SK-N-SH treated with all-trans-retinoic acid at 6 μM for 48 hours (cell line): ENCODE data around the gene USH1G.

Experiments
- ATAC-seq: fragments of 200-7000 bp; cut with Tn5 transposase; 3 replicates; pipeline ENCODE4 v1.9.1; 2020; ENCODE audit warnings: mild to moderate bottlenecking, moderate library complexity
- ARNTL ChIP-seq: fragments of 450-650 bp; formaldehyde crosslinking; IDR thresholded peaks from 2 replicates; pipeline ENCODE4 v1.5.0; 2020; ENCODE audit warnings: low read depth, mild to moderate bottlenecking, moderate library complexity, borderline replicate concordance
- BACH2 ChIP-seq: fragments of 250-450 bp; sonication (Bioruptor Pico); IDR thresholded peaks from 2 replicates; pipeline ENCODE4 v1.9.0; 2021; ENCODE audit warnings: mild to moderate bottlenecking, borderline replicate concordance
- ESRRG ChIP-seq: fragments of 250-450 bp; sonication (Bioruptor Pico); IDR thresholded peaks from 2 replicates; pipeline ENCODE4 v1.6.1; 2021; ENCODE audit warnings: mild to moderate bottlenecking
- GLIS3 ChIP-seq: fragments of 250-450 bp; sonication (Bioruptor Pico); IDR thresholded peaks from 2 replicates; pipeline ENCODE4 v1.5.0; 2020; ENCODE audit warnings: mild to moderate bottlenecking, moderate library complexity
- ISL1 ChIP-seq: fragments of 250-450 bp; sonication (Bioruptor Pico); IDR thresholded peaks from 2 replicates; pipeline ENCODE4 v2.1.2; 2022; ENCODE audit warnings: mild to moderate bottlenecking, moderate library complexity
- OSR1 ChIP-seq: fragments of 250-450 bp; sonication (Bioruptor Pico); IDR thresholded peaks from 2 replicates; pipeline ENCODE4 v1.8.0; 2022; ENCODE audit warnings: moderate library complexity, mild to moderate bottlenecking, inconsistent platforms
- PPARA ChIP-seq: fragments of 250-450 bp; sonication (Bioruptor Pico); IDR thresholded peaks from 2 replicates; pipeline ENCODE4 v1.5.0; 2020; ENCODE audit warnings: mild to moderate bottlenecking, borderline replicate concordance
- RARB ChIP-seq: fragments of 250-450 bp; sonication (Bioruptor Pico); IDR thresholded peaks from 2 replicates; pipeline ENCODE4 v1.8.0; 2021; ENCODE audit warnings: mild to moderate bottlenecking, moderate library complexity
- SNAI2 ChIP-seq: fragments of 250-450 bp; sonication (Bioruptor Pico); IDR thresholded peaks from 2 replicates; pipeline ENCODE4 v1.5.0; 2020; ENCODE audit warnings: mild to moderate bottlenecking, moderate library complexity
- TCF4 ChIP-seq: fragments of 250-450 bp; sonication (Bioruptor Pico); IDR thresholded peaks from 2 replicates; pipeline ENCODE4 v1.8.0; 2021; ENCODE audit warnings: mild to moderate bottlenecking, moderate library complexity, borderline replicate concordance
- TOX ChIP-seq: fragments of 250-450 bp; sonication (Bioruptor Pico); IDR thresholded peaks from 2 replicates; pipeline ENCODE4 v1.8.0; 2021; ENCODE audit warnings: mild to moderate bottlenecking, moderate library complexity, borderline replicate concordance
- ZC3H10 ChIP-seq: fragments of 250-450 bp; sonication (Bioruptor Pico); IDR thresholded peaks from 2 replicates; pipeline ENCODE4 v1.5.1; 2021; ENCODE audit warnings: mild to moderate bottlenecking, moderate library complexity
- ZFP3 ChIP-seq: fragments of 250-450 bp; sonication (Bioruptor Pico); IDR thresholded peaks from 2 replicates; pipeline ENCODE4 v1.5.0; 2020; ENCODE audit warnings: mild to moderate bottlenecking, moderate library complexity
- ZFP30 ChIP-seq: fragments of 450-650 bp; formaldehyde crosslinking; IDR thresholded peaks from 2 replicates; pipeline ENCODE4 v1.5.0; 2022; ENCODE audit warnings: mild to moderate bottlenecking, moderate library complexity
- ZNF70 ChIP-seq: fragments of 450-650 bp; formaldehyde crosslinking; IDR thresholded peaks from 2 replicates; pipeline ENCODE4 v1.5.0; 2020; ENCODE audit warnings: mild to moderate bottlenecking, moderate library complexity
- ZNF8 ChIP-seq: fragments of 450-650 bp; formaldehyde crosslinking; IDR thresholded peaks from 2 replicates; pipeline ENCODE4 v1.5.0; 2020; ENCODE audit warnings: mild to moderate bottlenecking, moderate library complexity
- TF ChIP-seq, protein P1 (sequence below): fragments of 250-450 bp; sonication (Bioruptor Pico); IDR thresholded peaks from 2 replicates; pipeline ENCODE4 v1.5.1; 2021; ENCODE audit warnings: mild to moderate bottlenecking, moderate library complexity
- TF ChIP-seq, protein P2 (sequence below): fragments of 250-450 bp; sonication (Bioruptor Pico); IDR thresholded peaks from 2 replicates; pipeline ENCODE4 v1.8.0; 2020; ENCODE audit warnings: mild to moderate bottlenecking, moderate library complexity, borderline replicate concordance
- TF ChIP-seq, protein P3 (sequence below): fragments of 250-450 bp; sonication (Bioruptor Pico); IDR thresholded peaks from 2 replicates; pipeline ENCODE4 v1.5.1; 2020; ENCODE audit warnings: low read depth, mild to moderate bottlenecking, moderate library complexity
- TF ChIP-seq, protein P4 (sequence below): fragments of 250-450 bp; sonication (Bioruptor Pico); IDR thresholded peaks from 2 replicates; pipeline ENCODE4 v1.5.0; 2020; ENCODE audit warnings: mild to moderate bottlenecking, moderate library complexity
- TF ChIP-seq, protein P5 (sequence below): fragments of 250-450 bp; sonication (Bioruptor Pico); IDR thresholded peaks from 2 replicates; pipeline ENCODE4 v1.8.0; 2021; ENCODE audit warnings: low read depth, mild to moderate bottlenecking, moderate library complexity, borderline replicate concordance

Gene USH1G

DNA sequence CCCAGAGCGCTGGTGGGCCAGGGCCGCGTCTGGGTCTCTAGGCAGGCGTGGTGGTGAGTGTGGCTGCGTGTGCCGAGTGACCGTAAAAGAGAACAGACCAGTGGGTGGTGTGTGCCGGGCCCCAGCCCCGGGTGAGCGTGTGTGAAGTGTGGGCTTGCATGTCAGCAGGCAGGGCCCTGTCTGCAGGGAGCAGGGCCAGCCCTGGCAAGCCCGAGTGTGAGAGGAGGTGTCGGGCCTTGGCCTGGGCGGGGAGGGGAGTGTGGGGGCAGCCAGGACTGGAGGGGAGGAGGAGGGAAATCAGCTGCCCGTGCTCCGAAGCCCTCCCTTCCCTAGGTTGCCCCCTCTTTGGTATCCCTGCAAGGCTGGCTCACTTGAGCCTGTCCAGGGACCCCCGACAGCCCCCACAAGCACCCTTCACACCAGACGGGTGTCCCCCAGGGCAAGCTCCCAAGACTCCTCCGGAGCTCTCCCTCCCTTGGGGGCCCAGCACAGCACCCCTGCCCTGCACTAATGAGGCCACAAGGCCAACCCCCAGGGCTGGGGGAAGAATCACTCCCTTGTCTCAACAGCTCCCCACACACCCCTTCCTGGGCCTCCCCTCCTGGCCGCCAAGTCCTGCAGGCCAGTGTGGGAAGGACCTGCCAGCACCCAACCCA is 1.9 kb downstream of the USH1G start:
- ATAC-seq, result no peak
- no peak for TF ChIP-seq ZNF70 (CRISPR knock-in tag)
- TF ChIP-seq, protein P1, sequence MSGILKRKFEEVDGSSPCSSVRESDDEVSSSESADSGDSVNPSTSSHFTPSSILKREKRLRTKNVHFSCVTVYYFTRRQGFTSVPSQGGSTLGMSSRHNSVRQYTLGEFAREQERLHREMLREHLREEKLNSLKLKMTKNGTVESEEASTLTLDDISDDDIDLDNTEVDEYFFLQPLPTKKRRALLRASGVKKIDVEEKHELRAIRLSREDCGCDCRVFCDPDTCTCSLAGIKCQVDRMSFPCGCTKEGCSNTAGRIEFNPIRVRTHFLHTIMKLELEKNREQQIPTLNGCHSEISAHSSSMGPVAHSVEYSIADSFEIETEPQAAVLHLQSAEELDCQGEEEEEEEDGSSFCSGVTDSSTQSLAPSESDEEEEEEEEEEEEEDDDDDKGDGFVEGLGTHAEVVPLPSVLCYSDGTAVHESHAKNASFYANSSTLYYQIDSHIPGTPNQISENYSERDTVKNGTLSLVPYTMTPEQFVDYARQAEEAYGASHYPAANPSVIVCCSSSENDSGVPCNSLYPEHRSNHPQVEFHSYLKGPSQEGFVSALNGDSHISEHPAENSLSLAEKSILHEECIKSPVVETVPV (CRISPR knock-in tag), result no peak
- TF ChIP-seq RARB (CRISPR knock-in tag), result no peak
- TF ChIP-seq OSR1 (CRISPR knock-in tag), result no peak
- TF ChIP-seq ZFP30 (CRISPR knock-in tag), result no peak
- TF ChIP-seq, protein P2, sequence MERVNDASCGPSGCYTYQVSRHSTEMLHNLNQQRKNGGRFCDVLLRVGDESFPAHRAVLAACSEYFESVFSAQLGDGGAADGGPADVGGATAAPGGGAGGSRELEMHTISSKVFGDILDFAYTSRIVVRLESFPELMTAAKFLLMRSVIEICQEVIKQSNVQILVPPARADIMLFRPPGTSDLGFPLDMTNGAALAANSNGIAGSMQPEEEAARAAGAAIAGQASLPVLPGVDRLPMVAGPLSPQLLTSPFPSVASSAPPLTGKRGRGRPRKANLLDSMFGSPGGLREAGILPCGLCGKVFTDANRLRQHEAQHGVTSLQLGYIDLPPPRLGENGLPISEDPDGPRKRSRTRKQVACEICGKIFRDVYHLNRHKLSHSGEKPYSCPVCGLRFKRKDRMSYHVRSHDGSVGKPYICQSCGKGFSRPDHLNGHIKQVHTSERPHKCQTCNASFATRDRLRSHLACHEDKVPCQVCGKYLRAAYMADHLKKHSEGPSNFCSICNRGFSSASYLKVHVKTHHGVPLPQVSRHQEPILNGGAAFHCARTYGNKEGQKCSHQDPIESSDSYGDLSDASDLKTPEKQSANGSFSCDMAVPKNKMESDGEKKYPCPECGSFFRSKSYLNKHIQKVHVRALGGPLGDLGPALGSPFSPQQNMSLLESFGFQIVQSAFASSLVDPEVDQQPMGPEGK (CRISPR knock-in tag), result no peak
- TF ChIP-seq, protein P3, sequence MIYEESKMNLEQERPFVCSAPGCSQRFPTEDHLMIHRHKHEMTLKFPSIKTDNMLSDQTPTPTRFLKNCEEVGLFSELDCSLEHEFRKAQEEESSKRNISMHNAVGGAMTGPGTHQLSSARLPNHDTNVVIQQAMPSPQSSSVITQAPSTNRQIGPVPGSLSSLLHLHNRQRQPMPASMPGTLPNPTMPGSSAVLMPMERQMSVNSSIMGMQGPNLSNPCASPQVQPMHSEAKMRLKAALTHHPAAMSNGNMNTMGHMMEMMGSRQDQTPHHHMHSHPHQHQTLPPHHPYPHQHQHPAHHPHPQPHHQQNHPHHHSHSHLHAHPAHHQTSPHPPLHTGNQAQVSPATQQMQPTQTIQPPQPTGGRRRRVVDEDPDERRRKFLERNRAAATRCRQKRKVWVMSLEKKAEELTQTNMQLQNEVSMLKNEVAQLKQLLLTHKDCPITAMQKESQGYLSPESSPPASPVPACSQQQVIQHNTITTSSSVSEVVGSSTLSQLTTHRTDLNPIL (CRISPR knock-in tag), result no peak

DNA sequence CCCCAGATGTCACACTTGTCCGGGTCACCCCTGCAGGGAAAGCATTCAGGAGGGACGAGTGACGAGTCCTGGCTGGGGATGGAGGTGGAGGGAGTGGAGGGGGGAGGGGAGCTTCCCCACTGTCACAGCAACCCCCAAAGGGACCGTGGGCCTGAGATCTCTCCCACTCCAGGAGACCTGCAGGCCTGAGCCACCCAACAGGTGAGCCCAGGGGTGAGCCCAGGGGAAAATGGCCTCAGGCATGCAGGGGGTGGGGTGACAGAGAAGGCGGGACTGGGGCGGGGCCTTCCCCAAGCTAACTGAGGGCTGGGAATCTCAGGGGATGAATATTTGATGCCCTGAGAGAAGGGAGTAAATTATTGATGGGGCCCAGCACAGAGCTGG is 2.4 kb downstream of the USH1G start:
- TF ChIP-seq ZFP30 (CRISPR knock-in tag) (no peak), TCF4 (CRISPR knock-in tag) (no peak), PPARA (no peak), OSR1 (CRISPR knock-in tag) (no peak), ARNTL (CRISPR knock-in tag) (no peak)
- TF ChIP-seq, all 23 proteins: peak for 0
- ATAC-seq, result no peak

DNA sequence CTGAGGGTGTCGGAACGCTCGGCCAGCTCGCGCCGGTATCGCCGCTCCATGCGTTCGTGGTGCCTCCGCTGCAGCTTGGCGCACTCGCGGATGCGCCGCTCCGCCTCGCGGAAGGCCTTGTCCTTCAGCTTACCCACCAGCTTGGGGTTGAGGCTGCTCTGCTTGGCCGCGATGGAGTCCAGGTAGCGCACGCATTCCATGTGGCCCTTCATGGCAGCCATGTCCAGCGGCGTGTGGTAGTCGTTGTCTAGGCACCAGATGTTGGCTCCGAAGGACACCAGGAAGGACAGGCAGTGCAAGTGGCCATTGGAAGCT is 2.8 kb downstream of the USH1G start:
- no peak for ATAC-seq
- TF ChIP-seq, protein P1 (CRISPR knock-in tag), result no peak
- TF ChIP-seq ZC3H10 (CRISPR knock-in tag), result no peak
- TF ChIP-seq SNAI2 (CRISPR knock-in tag), result no peak
- no peak for TF ChIP-seq ARNTL (CRISPR knock-in tag)
- no peak for TF ChIP-seq ZFP3
- TF ChIP-seq RARB (CRISPR knock-in tag), result no peak
- TF ChIP-seq BACH2 (CRISPR knock-in tag), result no peak
- no peak for TF ChIP-seq ZFP30 (CRISPR knock-in tag)
- TF ChIP-seq ESRRG (CRISPR knock-in tag), result no peak

DNA sequence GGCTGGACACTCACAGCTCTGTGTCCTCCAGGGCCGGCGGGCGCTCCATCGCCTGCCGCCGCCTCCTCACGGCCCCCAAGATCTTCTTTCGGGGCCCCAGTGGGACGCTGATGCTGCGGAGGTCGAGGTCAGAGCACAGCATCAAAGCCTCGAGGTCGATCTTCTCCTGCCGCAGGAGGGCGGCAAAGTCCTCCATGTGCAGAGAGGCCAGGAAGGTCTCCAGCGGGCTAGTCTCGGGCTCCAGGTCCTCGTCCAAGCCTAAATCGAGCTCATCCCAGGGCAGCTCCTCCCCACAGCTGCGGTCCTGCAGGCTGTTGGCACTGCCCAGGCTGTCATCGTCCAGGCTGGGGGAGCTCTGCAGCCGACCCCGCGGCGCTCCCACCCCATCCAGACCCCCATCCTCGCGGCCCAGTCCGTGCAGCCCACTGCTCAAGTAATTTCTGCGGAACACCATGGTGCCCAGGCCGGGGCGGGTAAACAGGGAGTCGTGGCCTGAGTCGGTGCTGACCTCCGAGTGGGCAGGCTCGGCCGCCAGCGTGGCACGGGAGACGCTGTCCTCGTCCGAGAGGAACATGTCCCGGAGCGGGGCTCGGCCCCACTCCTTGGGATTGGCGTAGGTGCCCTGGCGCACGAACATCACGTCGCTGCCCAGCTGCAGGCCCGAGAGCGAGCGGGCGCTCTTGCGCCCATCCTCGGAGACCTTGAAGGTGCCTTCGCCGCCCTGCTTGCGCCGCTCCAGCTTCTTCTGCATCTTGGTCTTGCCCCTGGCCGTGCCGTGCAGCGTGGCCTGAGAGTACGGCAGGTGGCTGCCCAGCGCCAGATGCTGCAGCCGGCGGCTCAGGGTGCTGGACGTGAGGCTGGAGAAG is 3.4 kb downstream of the USH1G start:
- TF ChIP-seq ISL1, result no peak
- TF ChIP-seq ZFP30 (CRISPR knock-in tag), result no peak
- TF ChIP-seq SNAI2 (CRISPR knock-in tag), result no peak
- no peak for TF ChIP-seq GLIS3 (CRISPR knock-in tag)
- no peak for TF ChIP-seq OSR1 (CRISPR knock-in tag)
- no peak for TF ChIP-seq ZNF70 (CRISPR knock-in tag)
- TF ChIP-seq ZNF8 (CRISPR knock-in tag), result no peak
- no peak for TF ChIP-seq ZFP3
- TF ChIP-seq, protein P4, sequence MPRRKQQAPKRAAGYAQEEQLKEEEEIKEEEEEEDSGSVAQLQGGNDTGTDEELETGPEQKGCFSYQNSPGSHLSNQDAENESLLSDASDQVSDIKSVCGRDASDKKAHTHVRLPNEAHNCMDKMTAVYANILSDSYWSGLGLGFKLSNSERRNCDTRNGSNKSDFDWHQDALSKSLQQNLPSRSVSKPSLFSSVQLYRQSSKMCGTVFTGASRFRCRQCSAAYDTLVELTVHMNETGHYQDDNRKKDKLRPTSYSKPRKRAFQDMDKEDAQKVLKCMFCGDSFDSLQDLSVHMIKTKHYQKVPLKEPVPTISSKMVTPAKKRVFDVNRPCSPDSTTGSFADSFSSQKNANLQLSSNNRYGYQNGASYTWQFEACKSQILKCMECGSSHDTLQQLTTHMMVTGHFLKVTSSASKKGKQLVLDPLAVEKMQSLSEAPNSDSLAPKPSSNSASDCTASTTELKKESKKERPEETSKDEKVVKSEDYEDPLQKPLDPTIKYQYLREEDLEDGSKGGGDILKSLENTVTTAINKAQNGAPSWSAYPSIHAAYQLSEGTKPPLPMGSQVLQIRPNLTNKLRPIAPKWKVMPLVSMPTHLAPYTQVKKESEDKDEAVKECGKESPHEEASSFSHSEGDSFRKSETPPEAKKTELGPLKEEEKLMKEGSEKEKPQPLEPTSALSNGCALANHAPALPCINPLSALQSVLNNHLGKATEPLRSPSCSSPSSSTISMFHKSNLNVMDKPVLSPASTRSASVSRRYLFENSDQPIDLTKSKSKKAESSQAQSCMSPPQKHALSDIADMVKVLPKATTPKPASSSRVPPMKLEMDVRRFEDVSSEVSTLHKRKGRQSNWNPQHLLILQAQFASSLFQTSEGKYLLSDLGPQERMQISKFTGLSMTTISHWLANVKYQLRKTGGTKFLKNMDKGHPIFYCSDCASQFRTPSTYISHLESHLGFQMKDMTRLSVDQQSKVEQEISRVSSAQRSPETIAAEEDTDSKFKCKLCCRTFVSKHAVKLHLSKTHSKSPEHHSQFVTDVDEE (CRISPR knock-in tag), result no peak
- TF ChIP-seq ZC3H10 (CRISPR knock-in tag), result no peak
- TF ChIP-seq ESRRG (CRISPR knock-in tag), result no peak
- TF ChIP-seq TOX (CRISPR knock-in tag), result no peak
- TF ChIP-seq PPARA, result no peak
- TF ChIP-seq, protein P1 (CRISPR knock-in tag), result no peak
- TF ChIP-seq, protein P5, sequence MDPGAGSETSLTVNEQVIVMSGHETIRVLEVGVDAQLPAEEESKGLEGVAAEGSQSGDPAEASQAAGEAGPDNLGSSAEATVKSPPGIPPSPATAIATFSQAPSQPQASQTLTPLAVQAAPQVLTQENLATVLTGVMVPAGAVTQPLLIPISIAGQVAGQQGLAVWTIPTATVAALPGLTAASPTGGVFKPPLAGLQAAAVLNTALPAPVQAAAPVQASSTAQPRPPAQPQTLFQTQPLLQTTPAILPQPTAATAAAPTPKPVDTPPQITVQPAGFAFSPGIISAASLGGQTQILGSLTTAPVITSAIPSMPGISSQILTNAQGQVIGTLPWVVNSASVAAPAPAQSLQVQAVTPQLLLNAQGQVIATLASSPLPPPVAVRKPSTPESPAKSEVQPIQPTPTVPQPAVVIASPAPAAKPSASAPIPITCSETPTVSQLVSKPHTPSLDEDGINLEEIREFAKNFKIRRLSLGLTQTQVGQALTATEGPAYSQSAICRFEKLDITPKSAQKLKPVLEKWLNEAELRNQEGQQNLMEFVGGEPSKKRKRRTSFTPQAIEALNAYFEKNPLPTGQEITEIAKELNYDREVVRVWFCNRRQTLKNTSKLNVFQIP (CRISPR knock-in tag), result no peak
- no peak for TF ChIP-seq RARB (CRISPR knock-in tag)
- TF ChIP-seq, all 23 proteins: peak for 0
- no peak for ATAC-seq
